NB4 (cell line): Measurements from ENCODE around the gene TRAM2.

Experiments
- MAX ChIP-seq: IDR thresholded peaks from 2 replicates; pipeline ENCODE4 v1.6.1; 2011; ENCODE audit warnings: low read depth, low read length
- POLR2A ChIP-seq: IDR thresholded peaks from 2 replicates; pipeline ENCODE4 v1.6.1; 2011; ENCODE audit warnings: mild to moderate bottlenecking; ENCODE audit not compliant: insufficient read length; ENCODE audit errors: extremely low read depth
- TF ChIP-seq, protein P1 (sequence below): IDR thresholded peaks from one replicate; pipeline ENCODE4 v1.5.1; 2012; ENCODE audit warnings: low read depth, low read length

GRCh38 chr6:52504782-52505136, 72.1 kb downstream of the TRAM2 start:
- TF ChIP-seq, protein P1, sequence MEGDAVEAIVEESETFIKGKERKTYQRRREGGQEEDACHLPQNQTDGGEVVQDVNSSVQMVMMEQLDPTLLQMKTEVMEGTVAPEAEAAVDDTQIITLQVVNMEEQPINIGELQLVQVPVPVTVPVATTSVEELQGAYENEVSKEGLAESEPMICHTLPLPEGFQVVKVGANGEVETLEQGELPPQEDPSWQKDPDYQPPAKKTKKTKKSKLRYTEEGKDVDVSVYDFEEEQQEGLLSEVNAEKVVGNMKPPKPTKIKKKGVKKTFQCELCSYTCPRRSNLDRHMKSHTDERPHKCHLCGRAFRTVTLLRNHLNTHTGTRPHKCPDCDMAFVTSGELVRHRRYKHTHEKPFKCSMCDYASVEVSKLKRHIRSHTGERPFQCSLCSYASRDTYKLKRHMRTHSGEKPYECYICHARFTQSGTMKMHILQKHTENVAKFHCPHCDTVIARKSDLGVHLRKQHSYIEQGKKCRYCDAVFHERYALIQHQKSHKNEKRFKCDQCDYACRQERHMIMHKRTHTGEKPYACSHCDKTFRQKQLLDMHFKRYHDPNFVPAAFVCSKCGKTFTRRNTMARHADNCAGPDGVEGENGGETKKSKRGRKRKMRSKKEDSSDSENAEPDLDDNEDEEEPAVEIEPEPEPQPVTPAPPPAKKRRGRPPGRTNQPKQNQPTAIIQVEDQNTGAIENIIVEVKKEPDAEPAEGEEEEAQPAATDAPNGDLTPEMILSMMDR = no peak
- no peak for TF ChIP-seq POLR2A
- no peak for TF ChIP-seq MAX
